ENCODE measurements around the gene RFC4. TPM values are rescaled to one million over a fixed set of nuclear protein-coding genes. Genes with fewer than 3 reads are reported as not detected.

Gene RFC4
- total and polyA plus RNA-seq, 2 of the 8 experiments (the other 6 are each of a cell fraction or from before 2014, with no cell fraction given): 21.8 to 86.9 TPM

DNA sequence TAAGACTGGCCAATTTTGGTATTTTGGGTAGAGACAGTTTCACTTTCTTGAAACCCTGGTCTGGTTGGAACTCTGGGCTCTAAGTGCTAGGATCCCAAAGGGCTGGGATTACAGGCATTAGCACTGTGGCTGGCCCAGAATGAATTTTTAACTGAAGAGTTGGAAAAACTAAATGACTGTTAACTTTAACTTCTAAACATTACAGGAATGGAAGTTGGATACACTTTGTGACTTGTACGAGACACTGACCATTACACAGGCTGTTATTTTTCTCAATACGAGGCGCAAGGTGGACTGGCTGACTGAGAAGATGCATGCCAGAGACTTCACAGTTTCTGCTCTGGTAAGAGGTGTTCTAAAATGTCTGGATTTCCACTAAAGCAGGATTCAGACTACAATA, 19.4 kb downstream of the RFC4 start:
- H2BK15ac ChIP-seq (ENCODE audit: low read length): no peak overlapping the region
- no peak overlapping the region for H2BK12ac ChIP-seq (ENCODE audit: low read depth, low read length)
- peaks cover 38 to 80% (median 65%) of the 10 kb centered on the region in 4 experiments for H3K36me3 ChIP-seq (ENCODE audit: control insufficient read depth in 2 of 4, insufficient read depth in 4 of 4, low read length in 3 of 4)
- H2BK5ac ChIP-seq (ENCODE audit: low read depth, low read length): no peak overlapping the region
- H4K8ac ChIP-seq (ENCODE audit: extremely low read depth, insufficient read depth, low read length): no peak overlapping the region
- 91% methylated on average over 3 of the region's 3 CpGs; no CpG with 5 or more reads in 1 of the 2 experiments for WGBS, 2 experiments (ENCODE audit: extremely low coverage in 1 of 2, insufficient coverage in 1 of 2, insufficient read length in 1 of 2, insufficient replicate concordance in 2 of 2, low coverage in 1 of 2, low lambda C conversion rate in 2 of 2, missing lambda C conversion rate in 1 of 2)
- H3K9me3 ChIP-seq (ENCODE audit: insufficient read depth in 2 of 2, low read depth in 1 of 2, low read length in 1 of 2): no peaks in the 10 kb centered on the region
- ChIA-PET CTCF (ENCODE audit: partially characterized antibody) (interaction anchor here (0.7 kb wide), 1 partner anchor 237 kb away, joined by 3 read pairs; no protein-coding TSS in a partner anchor), POLR2A (ENCODE audit: partially characterized antibody) (interaction anchor here (1.1 to 7.6 kb wide), 7 partner anchors 16 to 203 kb away, joined by 3 to 166 read pairs (median 6); partner anchors contain the start of genes KNG1 and RFC4)
- peak; percentile 56; the same call in 1 of the 2 replicates for TF ChIP-seq POLR2AphosphoS5 (IDR thresholded peaks at IDR 0.05; ENCODE audit: low read depth, low read length)
- TF ChIP-seq EP300 (IDR thresholded peaks at IDR 0.05; ENCODE audit: borderline replicate concordance in 1 of 2, low read depth in 2 of 2, low read length in 2 of 2): no peak
- TF ChIP-seq TBP (IDR thresholded peaks at IDR 0.05; ENCODE audit: low read depth, low read length): no peak
- TF ChIP-seq TAF7 (optimal IDR thresholded peaks at IDR 0.05; ENCODE audit: borderline replicate concordance, low read depth, low read length): peak; percentile 19
- no peak for TF ChIP-seq GABPA (IDR thresholded peaks at IDR 0.05; ENCODE audit: borderline replicate concordance, insufficient read depth, low read length)
- TF ChIP-seq POLR2A (IDR thresholded peaks at IDR 0.05; ENCODE audit: control extremely low read depth in 1 of 2, low read depth in 2 of 2, low read length in 2 of 2): peak; percentile 55 to 73
- no peak for TF ChIP-seq BCL11A (IDR thresholded peaks at IDR 0.05; ENCODE audit: low read depth in 2 of 2, low read length in 2 of 2)
- peaks cover 6% of the 10 kb centered on the region for H3K23me2 ChIP-seq (ENCODE audit: low read depth, low read length)
- H2AFZ ChIP-seq (ENCODE audit: low read length): no peak overlapping the region
- H3K23ac ChIP-seq (ENCODE audit: insufficient read length): no peak overlapping the region
- H3K4me3 ChIP-seq (ENCODE audit: extremely low read depth in 1 of 4, insufficient read depth in 2 of 4, low read depth in 3 of 4, low read length in 4 of 4): peak overlapping the region in 1 of 4 experiments; percentile 99; a peak in 4 of 8 replicates
- H3K79me2 ChIP-seq (ENCODE audit: control insufficient read depth in 1 of 2, insufficient read depth in 2 of 2, low read length in 2 of 2): peaks cover 18 to 47% of the 10 kb centered on the region in 2 experiments
- no peak overlapping the region for H3K18ac ChIP-seq (ENCODE audit: extremely low read depth, low read length)
- no peak overlapping the region for H4K91ac ChIP-seq (replicated peaks; ENCODE audit: insufficient read length, low read length)
- no peaks in the 10 kb centered on the region for H3K27me3 ChIP-seq (replicated peaks in 1 of 4; ENCODE audit: control insufficient read depth in 3 of 4, extremely low read depth in 1 of 4, insufficient read depth in 3 of 4, low read length in 3 of 4)
- H4K5ac ChIP-seq (ENCODE audit: insufficient read length, low read depth, low read length): no peak overlapping the region
- peak overlapping the region; percentile 31 to 95; a peak in 3 of 4 replicates for H3K4me2 ChIP-seq (ENCODE audit: insufficient read depth in 1 of 2, low read depth in 2 of 2, low read length in 2 of 2)
- H3K4me1 ChIP-seq (replicated peaks in 1 of 4; ENCODE audit: control insufficient read depth in 3 of 4, insufficient read depth in 4 of 4, low read length in 3 of 4): peaks cover 0 to 2% (median 0%) of the 10 kb centered on the region in 4 experiments; a peak in 2 of 7 replicates
- H2BK120ac ChIP-seq (replicated peaks; ENCODE audit: low read depth, low read length): no peak overlapping the region
- H3K56ac ChIP-seq (replicated peaks; ENCODE audit: insufficient read length, low read depth, low read length): no peak overlapping the region
- H3K79me1 ChIP-seq (ENCODE audit: low read depth, low read length): no peaks in the 10 kb centered on the region
- H2BK20ac ChIP-seq (ENCODE audit: low read length): no peak overlapping the region
- peak overlapping the region in 2 of 4 experiments; percentile 30 to 46; a peak in 3 of 7 replicates for H3K9ac ChIP-seq (replicated peaks in 1 of 4; ENCODE audit: extremely low read depth in 1 of 4, low read depth in 3 of 4, low read length in 3 of 4)
- H4K20me1 ChIP-seq (replicated peaks in 1 of 2; ENCODE audit: control insufficient read depth in 1 of 2, insufficient read depth in 2 of 2, low read length in 2 of 2): peaks cover 28 to 33% of the 10 kb centered on the region in 2 experiments
- no peak overlapping the region for H2AK5ac ChIP-seq (ENCODE audit: low read depth, low read length)
- FAIRE-seq (no peak), DNase-seq (ENCODE audit: low read depth in 1 of 2, low spot score in 2 of 2) (no peak)
- H3K27ac ChIP-seq (ENCODE audit: low read depth, low read length): no peak overlapping the region
- H3K14ac ChIP-seq (ENCODE audit: insufficient read length): no peak overlapping the region
- no peak overlapping the region for H3K4ac ChIP-seq (replicated peaks; ENCODE audit: insufficient read length, low read depth, low read length)

All from H1 (cell line).